Activated T-helper 17 cell treated with anti-CD3 and anti-CD28 coated beads, Interleukin-2, amount 50 U/mL, for 72 hours (primary cell): Measurements from ENCODE around the gene ICAM1. TPM values are rescaled to one million over a fixed set of nuclear protein-coding genes. Genes with fewer than 3 reads are reported as not detected.

Experiments
- ATAC-seq: fragments of 150-1000 bp; cut with Tn5 transposase; replicated peaks from 2 replicates; pipeline ENCODE4 v1.10.0; 2021; ENCODE audit warnings: mild to moderate bottlenecking, moderate library complexity
- H3K27ac Mint-ChIP-seq: one replicate; pipeline ENCODE4 v1.8.0; 2022; ENCODE audit warnings: mixed read lengths
- H3K27me3 Mint-ChIP-seq: one replicate; pipeline ENCODE4 v1.8.0; 2022; ENCODE audit warnings: mixed read lengths
- H3K36me3 Mint-ChIP-seq: one replicate; pipeline ENCODE4 v1.8.0; 2022; ENCODE audit warnings: low read depth, mild to moderate bottlenecking, mixed read lengths
- H3K4me1 Mint-ChIP-seq: one replicate; pipeline ENCODE4 v1.8.0; 2022; ENCODE audit warnings: mixed read lengths
- H3K4me3 Mint-ChIP-seq: one replicate; pipeline ENCODE4 v1.8.0; 2022; ENCODE audit warnings: mild to moderate bottlenecking, mixed read lengths
- H3K9me3 Mint-ChIP-seq: one replicate; pipeline ENCODE4 v1.8.0; 2022; ENCODE audit warnings: mixed read lengths
- total RNA-seq, 2 donors: library from RNA; stranded (reverse); gene quantifications; one replicate each; pipeline ENCODE4 v1.2.3, GENCODE V29; 2022

ICAM1 gene
- total RNA-seq, 2 donors from 2014 or later, result 47.8 to 88.5 TPM

DNA sequence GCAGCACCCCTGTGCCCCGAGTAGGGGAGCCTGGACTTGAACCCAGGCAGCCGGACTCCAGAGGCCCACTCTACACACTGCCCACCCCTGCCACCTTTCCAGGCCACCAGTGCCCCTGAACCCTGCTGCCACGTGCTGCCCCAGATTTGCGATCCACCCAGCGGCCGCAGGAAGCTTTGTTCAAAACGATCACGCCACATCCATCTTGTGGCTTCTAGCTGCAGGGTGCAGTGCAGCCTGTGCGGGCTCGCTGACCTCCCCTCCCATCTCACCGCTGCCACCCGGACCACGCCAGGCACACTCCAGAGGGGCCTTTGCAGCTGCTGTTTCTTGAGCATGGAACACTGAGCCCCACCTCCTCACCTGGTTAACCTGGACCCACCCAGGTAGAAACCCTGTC is 58.6 kb downstream of the ICAM1 start:
- no peaks in the 10 kb centered on the region for H3K9me3 Mint-ChIP-seq
- no peak overlapping the region for H3K27ac Mint-ChIP-seq
- no peaks in the 10 kb centered on the region for H3K27me3 Mint-ChIP-seq
- no peak for ATAC-seq
- H3K4me3 Mint-ChIP-seq, result peak overlapping the region; percentile 11
- H3K36me3 Mint-ChIP-seq, result peaks cover 95% of the 10 kb centered on the region
- peaks cover 4% of the 10 kb centered on the region for H3K4me1 Mint-ChIP-seq

DNA sequence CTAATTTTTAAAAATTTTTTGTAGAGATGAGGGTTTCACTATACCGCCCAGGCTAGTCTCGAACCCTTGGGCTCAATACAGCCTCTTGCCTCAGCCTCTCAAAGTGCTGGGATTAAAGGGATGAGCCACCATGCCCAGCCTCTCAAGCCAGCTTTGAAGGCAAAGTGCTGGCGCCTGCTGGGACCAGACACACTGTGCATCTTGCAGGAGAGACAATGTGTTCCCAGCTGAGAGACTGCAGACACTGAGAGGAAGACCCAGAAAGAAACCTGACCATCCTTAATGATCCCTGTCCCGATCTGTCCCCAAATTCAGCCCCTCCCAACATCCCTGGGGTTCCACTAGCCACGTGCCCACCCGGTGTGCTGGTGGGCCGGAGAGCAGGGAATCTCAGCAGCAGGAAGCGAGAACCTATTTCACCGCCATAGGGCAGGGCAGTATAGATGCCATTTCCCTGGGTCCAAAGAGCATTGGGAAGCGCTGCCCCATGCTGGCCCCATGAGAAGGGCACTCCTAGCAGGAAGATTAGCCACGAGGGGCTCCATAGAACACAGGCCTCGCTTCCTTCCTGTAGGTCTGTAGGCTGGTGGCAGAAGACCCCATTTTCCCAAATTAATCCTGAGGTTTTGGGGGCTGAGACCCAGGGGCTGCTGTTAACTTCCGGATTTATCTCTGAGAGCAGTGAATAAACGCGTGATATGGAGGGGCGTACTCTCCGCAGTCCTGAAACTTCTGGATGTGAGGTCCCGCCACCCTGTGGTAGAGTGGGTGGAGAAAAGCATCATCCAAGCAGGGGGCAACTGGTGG is 61.4 kb downstream of the ICAM1 start:
- peaks cover 4% of the 10 kb centered on the region for H3K4me1 Mint-ChIP-seq
- H3K36me3 Mint-ChIP-seq, result peaks cover 94% of the 10 kb centered on the region
- peak overlapping the region; percentile 94 for H3K4me3 Mint-ChIP-seq
- no peaks in the 10 kb centered on the region for H3K9me3 Mint-ChIP-seq
- ATAC-seq, result no peak
- H3K27ac Mint-ChIP-seq, result peak overlapping the region; percentile 94
- H3K27me3 Mint-ChIP-seq, result no peaks in the 10 kb centered on the region

DNA sequence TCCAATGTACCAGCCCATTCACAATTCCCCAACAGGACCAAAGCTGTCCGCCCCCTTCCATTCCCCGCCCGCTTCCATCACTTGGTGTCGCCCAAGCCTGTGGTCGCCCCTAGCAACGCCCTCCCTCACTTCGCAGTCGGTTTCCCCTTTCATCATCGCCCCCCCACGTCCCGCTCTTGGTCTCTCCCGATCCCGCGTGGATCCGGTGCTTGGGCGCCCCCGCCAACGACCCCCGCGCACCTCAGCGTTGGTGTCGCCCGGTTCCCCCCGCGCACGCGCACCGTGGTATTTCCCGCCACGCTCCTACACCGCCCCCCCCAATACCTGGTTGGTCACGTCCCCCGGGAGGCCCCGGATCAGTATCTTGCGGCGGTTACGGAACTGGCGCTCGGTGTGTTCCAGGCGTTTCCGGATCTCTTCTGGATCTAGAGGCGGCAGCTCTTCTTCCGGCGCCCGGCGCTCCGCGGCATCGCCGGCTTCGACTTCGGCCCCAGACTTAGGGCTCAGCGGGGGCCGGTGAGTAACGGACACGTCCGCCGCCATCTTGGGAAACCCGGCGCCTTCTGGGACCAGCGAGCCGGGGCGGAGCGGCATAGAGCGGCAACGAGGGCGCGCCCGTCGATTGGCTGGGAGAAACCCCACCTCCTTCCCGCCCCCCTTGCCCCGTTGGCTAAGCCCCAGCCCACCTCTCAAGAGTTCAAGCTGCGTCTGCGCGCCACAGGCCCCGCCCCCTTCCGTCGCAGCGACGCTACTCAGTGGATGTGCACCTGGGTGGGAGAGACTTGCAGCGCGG is 62.2 kb downstream of the ICAM1 start, which contains the start of gene RAVER1:
RAVER1 (minus strand) TSS at position 565 of the 793 bp plus-strand sequence; CDS start at position 543, 22 bp downstream.
- Mint-ChIP-seq H3K4me1 (peaks cover 4% of the 10 kb centered on the region), H3K27me3 (no peaks in the 10 kb centered on the region), H3K9me3 (no peaks in the 10 kb centered on the region), H3K4me3 (peak within 1 kb of the TSS; percentile 94), H3K36me3 (peaks cover 86% of the 10 kb centered on the region), H3K27ac (peak within 1 kb of the TSS; percentile 94)
- ATAC-seq, result peak; percentile 96

- Mint-ChIP-seq H3K4me1 (peaks cover 9% of the 10 kb centered on the region), H3K4me3 (peak overlapping the region; percentile 94), H3K36me3 (peaks cover 86% of the 10 kb centered on the region), H3K27me3 (no peaks in the 10 kb centered on the region), H3K9me3 (no peaks in the 10 kb centered on the region), H3K27ac (peak overlapping the region; percentile 94)
- ATAC-seq, result peak; percentile 9
Observed at GRCh38 chr19:10333758-10334587, 63.1 kb downstream of the ICAM1 start.

GRCh38 chr19:10334588-10335351 is 63.9 kb downstream of the ICAM1 start:
- H3K36me3 Mint-ChIP-seq, result peaks cover 78% of the 10 kb centered on the region
- peak overlapping the region; percentile 94 for H3K4me3 Mint-ChIP-seq
- peaks cover 9% of the 10 kb centered on the region for H3K4me1 Mint-ChIP-seq
- no peaks in the 10 kb centered on the region for H3K9me3 Mint-ChIP-seq
- no peak overlapping the region for H3K27ac Mint-ChIP-seq
- ATAC-seq, result no peak
- no peaks in the 10 kb centered on the region for H3K27me3 Mint-ChIP-seq

- Mint-ChIP-seq H3K9me3 (no peaks in the 10 kb centered on the region), H3K27me3 (no peaks in the 10 kb centered on the region), H3K4me1 (peaks cover 9% of the 10 kb centered on the region)
Observed at GRCh38 chr19:10335352-10335985, 64.5 kb downstream of the ICAM1 start.

More at GRCh38 chr19:10335352-10335985, 64.5 kb downstream of the ICAM1 start:
- peak overlapping the region; percentile 94 for H3K4me3 Mint-ChIP-seq
- ATAC-seq, result no peak
- peaks cover 71% of the 10 kb centered on the region for H3K36me3 Mint-ChIP-seq
- no peak overlapping the region for H3K27ac Mint-ChIP-seq

Other genes with a start within 250 kb of the ICAM1 start
- 10 to 100 TPM; 52.5 to 65.0 TPM for gene SHFL, start 184.8 kb upstream of the ICAM1 start, total RNA-seq
- 10 to 100 TPM in 1 of 2 donors, 1 to 10 TPM in 1; 5.7 to 47.0 TPM for gene ANGPTL6, start 168.4 kb upstream of the ICAM1 start, total RNA-seq
- 100 to 1,000 TPM; 205 to 372 TPM for gene PPAN, start 164.8 kb upstream of the ICAM1 start, total RNA-seq
- 100 to 1,000 TPM; 114 to 237 TPM for gene P2RY11, start 159.4 kb upstream of the ICAM1 start, total RNA-seq
- gene EIF3G, start 151.2 kb upstream of the ICAM1 start, total RNA-seq, result 100 to 1,000 TPM; 174 to 235 TPM
- 100 to 1,000 TPM; 300 to 434 TPM for gene DNMT1, start 76.2 kb upstream of the ICAM1 start, total RNA-seq
- gene S1PR2, start 39.8 kb upstream of the ICAM1 start, total RNA-seq, result 10 to 100 TPM in 1 of 2 donors, 1 to 10 TPM in 1; 7.9 to 17.1 TPM
- gene MRPL4, start 18.9 kb upstream of the ICAM1 start, total RNA-seq, result 100 to 1,000 TPM in 1 of 2 donors, 10 to 100 TPM in 1; 61.1 to 142 TPM
- gene ICAM4, start 15.8 kb downstream of the ICAM1 start, total RNA-seq, result 1 to 10 TPM in 1 of 2 donors, under 1 TPM in 1; 0.78 to 2.2 TPM
- gene ICAM5, start 18.8 kb downstream of the ICAM1 start, total RNA-seq, result 1 to 10 TPM in 1 of 2 donors, under 1 TPM in 1; 0.71 to 8.6 TPM
- gene ZGLP1, start 38.7 kb downstream of the ICAM1 start, total RNA-seq, result 1 to 10 TPM; 5.4 to 6.6 TPM
- 10 to 100 TPM; 12.3 to 20.1 TPM for gene FDX2, start 44.9 kb downstream of the ICAM1 start, total RNA-seq
- 10 to 100 TPM; 66.3 to 88.7 TPM for gene RAVER1, start 62.4 kb downstream of the ICAM1 start, total RNA-seq
- gene ICAM3, start 68.5 kb downstream of the ICAM1 start, total RNA-seq, result 100 to 1,000 TPM; 144 to 228 TPM
- 100 to 1,000 TPM; 221 to 245 TPM for gene TYK2, start 109.5 kb downstream of the ICAM1 start, total RNA-seq
- gene CDC37, start 132.4 kb downstream of the ICAM1 start, total RNA-seq, result 100 to 1,000 TPM; 140 to 226 TPM
- 1 to 10 TPM; 9.0 to 9.1 TPM for gene PDE4A, start 149.4 kb downstream of the ICAM1 start, total RNA-seq
- gene KEAP1, start 232.2 kb downstream of the ICAM1 start, total RNA-seq, result 10 to 100 TPM; 71.5 to 99.6 TPM
- under 1 TPM in 1 of 2 donors, not detected in 1; 0.11 TPM for gene S1PR5, start 246.3 kb downstream of the ICAM1 start, total RNA-seq